Activated CD4-positive, CD25-positive, alpha-beta regulatory T cell treated with anti-CD3 and anti-CD28 coated beads, Interleukin-2, amount 50 U/mL, for 16 hours (primary cell): Measurements from ENCODE around the gene CILP.
"Not testable (repeated sequence)": the region's sequence is repeated elsewhere in the genome, so short reads cannot be mapped to it uniquely, and the experiment has no call there.

Source experiments
- DNase-seq: peaks from one replicate; pipeline ENCODE4 v3.0.0-alpha.2; 2020; ENCODE audit warnings: low read depth, low spot score

The CILP gene

DNA sequence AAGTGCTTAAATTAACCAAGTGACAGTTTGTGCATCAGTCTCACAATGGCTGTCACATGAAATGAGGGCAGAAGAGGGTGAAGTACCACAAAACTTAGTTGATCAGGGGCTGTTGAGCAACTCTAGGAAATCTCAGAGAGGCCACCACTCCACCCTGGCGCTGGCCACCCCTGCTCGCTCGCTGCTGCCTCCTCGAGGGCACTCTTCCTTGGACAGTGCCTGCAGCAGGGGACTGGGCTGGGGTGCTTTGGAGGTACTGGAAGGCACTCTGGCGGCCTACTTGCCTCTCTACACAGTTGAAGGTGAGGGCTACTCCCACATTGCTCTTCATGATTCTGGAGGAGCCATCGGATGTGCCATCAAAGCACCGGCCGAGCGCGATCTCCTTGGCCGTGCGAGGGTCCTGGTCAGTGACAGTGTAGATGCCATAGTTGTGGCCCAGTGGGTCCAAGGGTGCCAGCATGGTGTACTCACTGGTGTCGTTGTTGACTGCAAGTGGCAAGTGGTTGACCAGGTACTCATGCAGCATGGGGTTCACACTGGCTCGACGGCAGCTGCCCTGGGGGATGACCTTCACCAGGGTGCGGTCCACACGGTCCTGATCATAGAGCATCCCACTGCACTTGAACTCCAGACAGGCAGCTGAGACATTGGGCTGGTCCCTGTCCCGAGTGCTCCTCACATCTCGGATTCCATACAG is 14.5 kb downstream of the CILP start:
- DNase-seq, result no peak

DNA sequence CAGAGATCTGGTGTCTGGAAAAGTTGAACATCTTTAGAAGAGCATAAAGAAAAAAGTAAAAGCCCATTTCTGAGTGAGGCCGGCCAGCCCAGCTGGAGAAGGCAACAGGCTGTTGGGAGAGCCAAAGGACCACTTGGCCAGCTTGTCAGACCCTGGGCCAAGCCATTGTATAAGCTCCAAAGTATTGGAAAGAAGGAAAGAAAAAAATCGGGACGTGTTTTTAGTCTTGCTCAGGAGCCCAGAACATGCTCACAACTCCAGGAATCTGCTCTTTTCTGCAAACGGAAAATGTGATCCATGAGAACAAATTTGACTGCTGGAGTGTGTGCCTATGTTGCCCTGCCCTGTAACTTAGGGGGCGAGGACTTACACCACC is 15.7 kb downstream of the CILP start:
- DNase-seq, result no peak

DNA sequence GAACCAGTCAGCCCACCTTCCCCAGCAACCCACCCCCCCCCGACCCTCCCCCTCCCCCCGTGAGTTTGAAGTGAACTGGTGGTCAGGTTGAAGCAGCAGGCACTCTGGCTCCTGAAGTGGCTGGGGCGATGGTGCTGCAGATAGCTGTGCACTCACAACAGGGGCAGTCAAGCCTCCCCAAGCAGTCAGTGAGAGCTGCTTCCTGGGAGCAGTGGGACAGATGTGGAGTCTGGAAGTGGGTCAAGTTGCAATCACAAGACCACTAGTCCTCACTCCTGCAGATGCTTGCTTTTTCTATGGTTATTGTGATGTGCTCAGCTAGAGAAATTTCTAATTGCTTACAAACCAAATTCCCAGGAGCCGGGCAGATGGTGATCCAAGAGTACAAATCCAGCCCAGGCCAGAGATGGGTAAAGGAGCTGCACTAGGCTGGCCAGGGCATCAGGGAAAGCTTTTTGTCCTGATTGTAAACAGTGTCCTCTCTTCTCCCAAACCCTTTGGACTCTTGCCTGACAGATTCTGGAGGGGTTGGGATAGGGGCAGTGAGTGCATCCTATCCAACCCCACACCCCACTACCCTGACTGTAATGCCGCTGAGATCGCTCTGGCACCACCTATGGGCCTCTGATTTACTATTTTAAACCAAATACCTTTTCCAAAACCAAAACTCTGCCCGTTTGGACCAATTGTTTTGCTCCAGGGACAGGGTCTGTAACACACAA is 16.3 kb downstream of the CILP start:
- DNase-seq, result no peak

DNA sequence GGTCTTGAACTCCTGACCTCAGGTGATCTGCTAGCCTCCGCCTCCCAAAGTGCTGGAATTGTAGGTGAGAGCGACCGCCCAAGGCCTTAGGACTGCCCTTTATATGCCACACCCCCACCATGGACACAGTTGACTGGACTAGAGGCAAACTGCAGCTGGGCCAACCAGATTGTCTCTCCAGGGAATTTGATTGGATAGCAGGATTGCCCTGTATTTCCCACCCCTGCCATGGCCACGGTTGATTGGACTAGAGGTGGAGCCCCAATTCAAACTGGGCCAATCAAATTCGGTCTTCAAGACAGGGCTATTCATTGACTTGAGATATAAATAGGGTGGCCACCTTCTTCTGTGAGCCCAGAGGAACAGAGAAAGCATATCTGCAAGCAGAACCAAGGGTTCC is 19.3 kb downstream of the CILP start:
- DNase-seq, result no peak

DNA sequence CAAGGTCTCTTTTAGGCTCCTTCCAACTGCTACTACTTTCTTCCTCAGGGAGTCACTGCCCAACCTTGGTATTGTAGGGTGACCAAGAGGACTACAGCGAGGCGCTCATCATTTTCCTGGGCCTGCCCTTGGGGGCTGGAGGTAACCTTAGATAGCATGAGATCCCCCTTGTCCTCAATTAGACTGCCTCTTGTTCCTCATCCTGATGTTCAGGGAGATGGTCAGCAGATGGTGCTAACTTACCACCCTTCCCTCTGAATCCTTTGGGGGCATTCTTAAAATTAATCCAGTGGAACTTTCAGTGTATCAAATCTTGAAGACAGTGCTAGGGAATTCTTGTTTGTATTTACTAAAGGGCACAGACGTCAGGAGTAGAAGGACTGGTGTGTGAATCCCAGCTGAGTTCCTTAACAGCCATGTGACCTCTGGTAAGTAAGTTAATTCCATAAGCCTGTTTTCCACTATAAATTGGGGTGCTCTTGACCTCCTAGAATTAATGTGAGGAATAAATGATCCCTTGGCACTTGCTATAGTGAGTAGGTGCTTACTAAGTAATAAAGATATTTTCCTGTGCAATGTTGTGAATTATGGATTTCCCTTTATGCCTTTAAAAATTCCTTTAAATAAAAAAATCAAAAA is 22.1 kb downstream of the CILP start:
- no peak for DNase-seq

DNA sequence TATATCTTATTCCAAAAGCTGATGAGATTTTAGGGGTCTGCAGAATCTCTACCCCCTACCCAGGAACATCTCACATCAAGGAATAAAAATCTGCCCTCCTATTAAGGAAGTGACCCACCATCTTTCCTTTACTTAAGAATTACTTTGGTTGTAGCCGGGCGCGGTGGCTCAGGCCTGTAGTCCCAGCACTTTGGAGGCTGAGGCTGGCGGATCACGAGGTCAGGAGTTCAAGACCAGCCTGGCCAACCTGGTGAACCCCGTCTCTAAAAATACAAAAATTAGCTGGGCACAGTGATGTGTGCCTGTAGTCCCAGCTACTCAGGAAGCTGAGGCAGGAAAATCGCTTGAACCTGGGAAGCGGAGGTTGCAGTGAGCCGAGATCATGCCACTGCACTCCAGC is 22.8 kb downstream of the CILP start:
- DNase-seq, result not testable (repeated sequence)

DNA sequence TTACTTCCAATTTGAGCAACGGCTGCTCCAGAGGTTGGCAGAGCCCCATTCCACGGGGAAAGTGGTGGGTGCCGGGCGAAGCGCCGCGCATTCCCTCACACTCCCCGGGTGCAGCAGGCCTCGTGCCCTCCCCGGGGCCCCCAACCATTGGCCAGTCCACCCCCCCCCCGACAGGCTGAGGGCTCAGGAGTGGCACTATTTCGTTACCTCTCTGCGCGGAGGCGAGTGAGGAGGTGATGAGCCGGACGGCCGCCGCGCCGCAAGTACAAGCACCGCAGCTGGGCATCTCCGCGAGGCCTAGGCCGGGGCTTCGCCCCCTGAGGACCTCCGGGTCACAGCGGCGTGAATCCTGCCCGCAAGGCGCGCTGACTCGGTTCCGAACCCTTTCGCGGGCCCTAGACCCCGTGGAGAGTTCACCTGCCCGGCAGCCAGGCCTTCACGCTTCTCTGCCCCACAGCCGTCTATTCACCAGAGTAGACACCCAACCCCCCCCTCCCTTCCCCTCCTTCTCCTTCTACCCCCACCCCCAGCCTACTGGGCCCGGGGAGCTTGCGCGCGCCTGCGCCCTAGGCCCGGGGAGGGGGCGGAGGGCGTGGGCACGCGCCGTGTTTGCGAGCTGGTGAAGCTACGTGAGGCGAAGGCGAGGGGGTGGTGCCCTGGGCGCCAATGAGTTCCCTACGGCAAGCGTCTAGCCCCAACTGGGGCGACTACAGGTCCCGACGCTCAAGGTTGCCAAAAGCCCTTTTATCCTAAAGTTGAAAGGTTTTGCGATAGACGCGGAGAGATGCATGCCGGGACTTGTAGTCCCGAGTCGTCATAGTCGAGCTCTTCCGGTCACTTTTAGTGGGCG is 26.2 kb downstream of the CILP start, which contains the start of gene CLPX:
CLPX (minus strand) TSS at position 475 of the 850 bp plus-strand sequence; CDS start at position 286, 189 bp downstream.
- DNase-seq, result peak; percentile 78

DNA sequence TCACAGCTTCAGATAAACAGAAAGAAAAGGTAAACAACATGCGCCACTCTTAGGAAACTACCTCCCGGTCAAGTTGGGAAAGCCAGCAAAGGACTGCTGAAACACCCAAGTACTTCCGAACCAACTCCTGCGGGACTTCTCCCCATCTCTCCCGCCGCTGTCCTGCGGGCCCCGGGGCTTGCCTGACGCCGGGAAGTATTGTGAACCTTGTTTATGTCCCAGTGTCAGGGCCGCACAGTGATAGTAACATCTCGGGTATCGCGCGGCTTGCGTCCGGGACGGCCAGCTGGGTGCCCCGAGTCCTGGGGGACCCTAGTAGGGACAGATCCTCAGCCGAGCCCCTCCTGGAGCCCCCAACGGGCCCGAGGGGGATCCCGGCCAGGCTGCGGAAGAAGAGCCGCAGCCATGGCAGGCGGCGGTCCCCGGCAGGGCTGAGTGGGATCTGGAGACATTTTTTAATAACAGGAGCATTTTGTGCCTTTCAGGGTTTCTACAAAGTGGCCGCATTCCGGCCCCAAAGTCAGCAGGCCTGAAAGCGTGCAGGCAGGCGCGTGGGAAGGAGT is 26.9 kb downstream of the CILP start:
- DNase-seq, result no peak

DNA sequence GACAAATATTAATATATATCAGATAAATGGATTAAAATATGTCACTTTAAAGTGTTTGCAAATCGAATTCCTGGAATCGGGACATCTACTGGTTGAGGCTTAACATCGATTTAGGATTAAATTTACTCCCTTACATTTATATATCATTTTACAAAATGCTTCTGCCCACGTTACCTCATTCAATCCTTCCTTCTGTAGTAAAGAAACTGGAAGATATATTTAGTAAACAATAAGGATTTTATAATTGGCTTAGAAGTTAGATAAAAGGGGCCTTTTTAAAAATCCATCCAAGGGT is 27.5 kb downstream of the CILP start:
- no peak for DNase-seq

DNA sequence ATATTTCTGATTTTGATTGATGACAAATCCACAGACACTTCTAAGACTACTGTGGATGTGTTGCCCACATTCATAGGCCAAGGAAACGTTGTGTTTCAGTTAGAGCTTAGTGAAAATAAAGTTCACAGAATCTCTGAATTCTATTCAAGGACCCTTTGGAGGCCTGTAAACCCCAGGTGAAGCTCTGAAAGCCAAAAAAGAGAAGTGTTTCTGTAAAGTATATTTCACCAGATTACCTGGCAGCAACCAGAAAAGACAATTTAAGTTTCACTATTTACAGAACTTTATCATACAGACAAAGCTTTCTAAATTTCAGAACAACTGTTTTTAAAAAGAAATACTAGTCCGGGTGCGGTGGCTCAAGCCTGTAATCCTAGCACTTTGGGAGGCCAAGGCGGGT is 28.7 kb downstream of the CILP start:
- DNase-seq, result no peak

DNA sequence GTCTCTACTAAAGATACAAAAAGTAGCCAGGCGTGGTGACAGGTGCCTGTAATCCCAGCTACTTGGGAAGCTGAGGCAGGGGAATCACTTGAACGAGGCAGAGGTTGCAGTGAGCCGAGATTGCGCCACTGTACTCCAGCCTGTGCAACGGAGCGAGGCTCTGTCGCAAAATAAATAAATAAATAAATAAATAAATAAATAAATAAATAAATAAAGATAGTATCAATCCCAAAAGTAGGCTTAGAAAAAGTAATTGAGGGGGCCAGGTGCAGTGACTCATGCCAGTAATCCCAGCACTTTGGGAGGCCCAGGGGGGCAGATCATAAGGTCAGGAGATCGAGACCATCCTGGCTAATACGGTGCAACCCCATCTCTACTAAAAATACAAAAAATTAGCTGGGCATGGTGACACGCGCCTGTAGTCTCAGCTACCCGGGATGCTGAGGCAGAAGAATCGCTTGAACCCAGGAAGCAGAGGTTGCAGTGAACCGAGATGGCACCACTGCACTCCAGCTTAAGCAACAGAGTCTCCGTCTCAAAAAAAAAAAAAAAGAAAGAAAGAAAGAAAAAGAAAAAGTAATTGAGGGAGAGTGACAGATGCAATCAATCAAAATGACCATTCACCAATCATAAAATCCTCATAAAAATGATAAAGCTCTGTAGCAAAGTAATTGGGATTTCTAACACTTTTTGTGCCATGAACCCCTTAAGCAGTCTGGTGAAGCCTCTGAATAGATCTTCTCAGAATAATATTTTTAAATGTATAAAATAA is 29.5 kb downstream of the CILP start:
- DNase-seq, result not testable (repeated sequence)

DNA sequence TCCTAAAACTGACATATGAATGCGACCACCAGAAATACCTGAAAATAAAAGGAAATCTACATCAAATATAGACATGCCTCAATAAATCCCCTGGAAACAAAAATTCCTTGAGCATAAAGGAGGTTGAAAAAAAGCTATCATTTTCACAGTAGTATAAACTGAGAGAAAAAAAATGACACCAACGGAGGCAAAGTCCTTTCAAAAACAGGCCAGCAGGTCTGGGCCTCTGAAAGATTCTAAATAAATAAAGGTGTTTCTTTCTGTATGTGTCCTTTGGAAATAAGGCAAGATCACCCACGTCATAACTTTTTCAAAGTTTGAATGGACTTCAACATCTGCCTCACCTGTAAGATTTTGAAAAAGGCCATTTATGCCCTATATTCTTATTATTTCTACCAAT is 31.1 kb downstream of the CILP start:
- no peak for DNase-seq

DNA sequence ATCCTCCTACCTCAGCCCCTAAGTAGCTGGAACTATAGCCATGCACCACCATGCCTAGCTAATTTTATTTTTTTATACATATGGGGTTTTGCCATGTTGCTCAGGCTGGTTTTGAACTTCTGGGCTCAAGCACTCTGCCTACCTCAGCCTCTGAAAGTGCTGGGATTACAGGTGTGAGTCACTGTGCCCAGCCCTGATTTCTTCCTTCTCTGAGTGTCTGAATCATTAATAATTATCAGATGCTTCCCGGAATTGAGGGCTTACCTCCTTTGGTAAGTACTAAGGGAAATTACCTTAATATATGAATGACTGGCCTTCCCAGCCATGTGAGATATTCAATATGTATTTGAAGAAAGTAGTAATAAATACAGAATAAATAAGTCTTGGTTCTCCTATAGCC is 33.4 kb downstream of the CILP start:
- no peak for DNase-seq

DNA sequence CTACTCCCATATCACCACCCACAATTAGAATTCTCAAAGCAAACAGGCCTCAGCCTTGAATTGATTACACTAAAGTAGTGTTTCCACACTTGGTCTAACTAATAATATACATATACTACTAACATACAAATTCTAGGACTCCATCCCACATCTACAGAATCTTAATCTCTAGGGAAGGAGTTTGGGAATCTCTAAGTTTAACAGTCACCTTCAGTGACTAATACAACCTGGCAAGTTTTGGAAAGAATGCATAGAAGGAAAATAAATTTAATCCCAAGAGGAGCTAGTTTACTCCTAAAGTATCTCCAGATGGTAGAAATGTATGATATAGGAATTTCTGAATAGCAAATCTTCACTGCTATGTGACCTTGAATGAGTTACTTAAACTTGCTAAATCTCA is 35.2 kb downstream of the CILP start:
- DNase-seq, result no peak

DNA sequence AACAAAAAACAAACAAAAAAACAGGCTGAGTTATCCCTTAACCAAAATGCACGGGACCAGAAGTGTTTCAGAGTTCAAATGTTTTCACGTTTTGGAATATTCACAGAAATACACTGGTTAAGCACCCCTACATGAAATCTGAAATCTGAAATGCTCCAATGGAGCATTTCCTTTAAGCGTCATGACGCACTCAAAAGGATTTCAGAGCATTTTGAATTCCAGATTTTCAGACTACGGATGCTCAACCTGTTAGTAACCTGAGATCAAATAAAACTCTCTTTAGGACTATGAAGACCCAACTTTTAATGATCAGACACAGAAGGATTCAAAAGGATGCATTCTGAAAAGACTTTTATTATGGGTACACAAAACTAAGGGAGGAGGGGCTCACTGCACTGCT is 35.8 kb downstream of the CILP start:
- DNase-seq, result no peak

DNA sequence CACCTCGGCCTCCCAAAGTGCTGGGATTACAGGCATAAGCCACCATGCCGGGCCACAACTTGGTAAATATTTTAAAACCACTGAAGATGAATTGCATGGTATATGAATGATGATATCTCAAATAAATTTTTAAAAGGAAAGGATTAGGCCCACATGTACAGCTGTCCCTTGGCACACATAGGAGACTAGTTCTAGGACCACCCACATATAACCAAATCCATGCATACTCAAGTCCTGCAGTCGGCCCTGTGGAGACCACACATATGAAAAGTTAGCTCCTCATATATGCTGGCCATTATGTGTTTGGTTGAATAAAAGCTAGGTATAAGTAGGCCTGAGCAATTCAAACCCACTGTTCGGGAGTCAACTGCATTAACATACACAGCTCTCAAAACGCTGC is 36.8 kb downstream of the CILP start:
- no peak for DNase-seq

DNA sequence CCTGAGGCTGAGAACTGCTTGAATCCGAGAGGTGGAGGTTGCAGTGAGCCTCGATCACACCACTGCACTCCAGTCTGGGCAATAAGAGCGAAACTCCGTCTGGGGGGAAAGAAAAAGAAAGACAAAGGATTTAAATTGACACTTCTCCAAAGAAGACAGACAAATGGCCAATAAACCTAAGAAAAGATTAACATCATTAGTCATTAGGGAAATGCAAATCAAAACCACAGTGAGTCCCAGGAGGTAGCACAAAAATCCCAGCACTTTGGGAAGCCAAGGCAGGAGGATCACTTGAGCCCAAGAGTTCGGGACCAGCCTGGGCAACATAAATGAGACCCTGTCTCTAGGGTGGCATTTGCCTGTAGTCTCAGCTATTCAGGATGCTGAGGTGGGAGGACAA is 38.7 kb downstream of the CILP start:
- DNase-seq, result no peak

DNA sequence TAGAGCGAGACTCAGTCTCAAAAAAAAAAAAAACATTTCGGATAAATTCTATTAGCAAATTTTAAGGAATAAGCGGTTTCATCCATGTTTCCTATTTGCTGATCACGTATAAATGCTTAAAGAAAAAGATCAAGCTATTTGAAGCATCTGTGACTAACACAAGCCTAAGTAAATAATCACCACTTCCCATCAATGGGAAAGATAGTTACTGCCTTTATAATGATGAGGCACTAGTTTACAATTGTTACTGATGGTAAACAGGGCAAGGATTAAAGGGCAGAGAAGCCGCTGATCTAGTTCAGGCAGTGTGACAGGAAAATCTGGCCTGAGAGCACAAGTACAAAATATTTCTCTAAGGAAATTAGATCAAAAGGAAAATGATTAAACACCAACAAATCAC is 39.8 kb downstream of the CILP start:
- DNase-seq, result no peak

DNA sequence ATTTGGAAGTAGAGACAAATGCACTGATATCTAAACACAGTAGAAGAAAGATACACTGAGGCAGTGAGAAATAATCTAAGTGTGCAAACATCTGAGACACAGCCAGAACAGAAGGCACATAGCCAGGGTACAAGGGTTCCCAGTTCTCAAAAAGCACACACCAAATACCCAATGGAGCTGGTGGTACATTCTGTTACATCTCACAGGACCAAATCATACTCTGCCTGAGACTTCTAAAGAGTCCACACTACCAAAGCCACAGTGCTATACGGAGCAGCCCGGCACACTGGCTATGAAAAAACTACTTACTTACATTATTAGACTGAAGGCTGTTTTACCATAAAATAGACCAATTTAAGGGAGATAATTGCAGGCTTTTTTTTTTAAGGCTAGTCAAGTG is 45.4 kb downstream of the CILP start:
- DNase-seq, result no peak

DNA sequence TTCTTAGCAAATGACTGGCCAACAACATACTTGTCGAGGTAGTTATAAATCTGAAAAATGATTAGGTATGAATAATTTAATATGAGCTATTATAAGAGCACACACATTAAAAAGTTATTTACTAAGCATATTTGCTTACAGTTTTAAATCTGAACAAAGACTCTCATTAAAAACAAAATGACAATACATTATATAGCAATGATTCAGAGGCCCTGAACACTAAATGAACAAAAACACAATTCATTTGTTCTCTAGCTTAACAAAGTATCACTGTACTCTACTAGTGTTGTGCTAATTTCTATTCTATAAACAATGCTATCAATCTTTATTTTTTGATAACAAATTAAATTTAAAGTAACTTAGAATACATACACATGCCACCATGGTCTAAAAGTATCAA is 47.1 kb downstream of the CILP start:
- no peak for DNase-seq

DNA sequence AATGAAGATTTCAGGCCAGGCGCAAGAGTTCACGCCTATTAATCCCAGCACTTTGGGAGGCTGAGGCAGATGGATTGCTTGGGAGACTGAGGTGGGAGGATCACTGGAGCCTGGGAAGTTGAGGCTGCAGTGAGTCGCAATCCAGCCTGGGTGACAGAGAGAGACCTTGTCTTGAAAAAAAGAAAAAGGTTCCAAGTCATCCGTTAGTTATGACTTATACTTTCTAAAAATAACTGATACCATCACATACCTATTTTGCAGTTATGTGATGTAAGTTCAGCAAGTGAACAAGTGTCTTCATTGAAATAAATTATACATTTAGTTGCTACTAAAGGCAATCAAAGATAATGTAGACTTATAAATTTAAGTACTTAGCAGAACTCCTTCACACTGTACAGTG is 48.2 kb downstream of the CILP start:
- no peak for DNase-seq
